A549 (cell line): ENCODE data around the gene ZBTB42. TPM values are rescaled to one million over a fixed set of nuclear protein-coding genes. Genes with fewer than 3 reads are reported as not detected.

ENCODE experiments used
- ATAC-seq, 2 experiments: fragments of 200-7000 bp in 1 of 2; fragments of >200 bp in 1 of 2; cut with Nextera tagmentation in 1 of 2; cut with Tn5 transposase in 1 of 2; 3 replicates each; pipeline versions ENCODE4 v1.8.0 to v1.9.1; 2018 to 2020; ENCODE audit warnings: mild to moderate bottlenecking in 1 of 2, moderate library complexity in 1 of 2
- CTCF ChIA-PET: fragments of 300-600 bp; sonication (Branson Sonifier 250); formaldehyde crosslinking; extraction: SDS; loops from one replicate; lab custom pipeline; 2021; ENCODE audit warnings: antibody characterized with exemption, inconsistent platforms; lab: Yijun Ruan, JAX
- POLR2A ChIA-PET: fragments of 350-600 bp; formaldehyde crosslinking; extraction: SDS; loops from one replicate; lab custom pipeline; 2021; ENCODE audit warnings: antibody characterized with exemption, inconsistent platforms; lab: Yijun Ruan, JAX
- DNase-seq, 2 experiments: peaks; one replicate each; pipeline versions ENCODE4 v3.0.0 to v3.0.0-alpha.2; 2011 to 2016; ENCODE audit warnings: low read depth in 1 of 2, low spot score in 1 of 2
- FAIRE-seq: peaks from 2 replicates; lab custom pipeline; 2011; peaks lifted over from hg19 to GRCh38; lab: Jason Lieb, UNC
- H3K27ac ChIP-seq, 2 experiments: fragments of >200 bp; sonication (Bioruptor Twin); formaldehyde crosslinking; 3 replicates each; pipeline ENCODE4 v1.5.1; 2016 to 2017
- H3K4me1 ChIP-seq: fragments of >200 bp; sonication (Bioruptor Twin); formaldehyde crosslinking; 3 replicates; pipeline ENCODE4 v1.6.1; 2016
- H3K4me2 ChIP-seq: fragments of >200 bp; sonication (Bioruptor Twin); formaldehyde crosslinking; 3 replicates; pipeline ENCODE4 v1.6.1; 2016
- H3K4me3 ChIP-seq: fragments of >200 bp; sonication (Bioruptor Twin); formaldehyde crosslinking; 3 replicates; pipeline ENCODE4 v1.5.1; 2016
- H3K9me3 ChIP-seq: fragments of >200 bp; sonication (Bioruptor Twin); formaldehyde crosslinking; 3 replicates; pipeline ENCODE4 v1.6.1; 2016
- ATOH8 ChIP-seq: fragments of 250-450 bp; sonication (Bioruptor Pico); IDR thresholded peaks from 2 replicates; pipeline ENCODE4 v1.5.0; 2020; ENCODE audit warnings: low read depth, mild to moderate bottlenecking, moderate library complexity
- CBX2 ChIP-seq: fragments of 200-600 bp; sonication (generic); IDR thresholded peaks from 2 replicates; pipeline ENCODE4 v1.6.1; 2016; ENCODE audit warnings: low read depth, mild to moderate bottlenecking, borderline replicate concordance
- CEBPB ChIP-seq, 2 experiments: fragments of >200 bp in 1 of 2; sonication (Bioruptor Twin) in 1 of 2; formaldehyde crosslinking in 1 of 2; IDR thresholded peaks; 2 replicates each; pipeline ENCODE4 v1.6.1; 2012 to 2016
- CHD2 ChIP-seq: fragments of 150-350 bp; IDR thresholded peaks from 2 replicates; pipeline ENCODE4 v1.6.1; 2014; ENCODE audit warnings: low read length; ENCODE audit not compliant: partially characterized antibody
- CHD4 ChIP-seq: fragments of 200-600 bp; sonication (generic); IDR thresholded peaks from 2 replicates; pipeline ENCODE4 v1.6.1; 2016; ENCODE audit warnings: antibody characterized with exemption, mild to moderate bottlenecking, borderline replicate concordance
- E2F6 ChIP-seq: IDR thresholded peaks from 2 replicates; pipeline ENCODE4 v1.6.1; 2012; ENCODE audit warnings: low read depth, borderline replicate concordance
- EHMT2 ChIP-seq: fragments of 200-600 bp; sonication (generic); IDR thresholded peaks from 2 replicates; pipeline ENCODE4 v1.6.1; 2016; ENCODE audit warnings: antibody characterized with exemption, low read depth, mild to moderate bottlenecking, moderate library complexity
- EP300 ChIP-seq, 2 experiments: fragments of >200 bp; sonication (Bioruptor Twin); formaldehyde crosslinking; IDR thresholded peaks; 2 replicates in 1 of 2; 3 replicates in 1 of 2; pipeline ENCODE4 v1.6.1; 2016 to 2017
- FOSB ChIP-seq: fragments of 250-450 bp; sonication (Bioruptor Pico); IDR thresholded peaks from 2 replicates; pipeline ENCODE4 v1.5.0; 2020; ENCODE audit warnings: mild to moderate bottlenecking, moderate library complexity
- GATA3 ChIP-seq: IDR thresholded peaks from 2 replicates; pipeline ENCODE4 v1.6.1; 2012; ENCODE audit warnings: borderline replicate concordance
- HEYL ChIP-seq: fragments of 250-450 bp; sonication (Bioruptor Pico); IDR thresholded peaks from 2 replicates; pipeline ENCODE4 v1.8.0; 2021; ENCODE audit warnings: mild to moderate bottlenecking, moderate library complexity
- HOXB13 ChIP-seq: fragments of 250-450 bp; sonication (Bioruptor Pico); IDR thresholded peaks from 2 replicates; pipeline ENCODE4 v1.5.0; 2020; ENCODE audit warnings: low read depth, mild to moderate bottlenecking, moderate library complexity
- MAX ChIP-seq: IDR thresholded peaks from 2 replicates; pipeline ENCODE4 v1.6.1; 2012
- MAZ ChIP-seq: fragments of 150-350 bp; IDR thresholded peaks from 2 replicates; pipeline ENCODE4 v1.6.1; 2014; ENCODE audit warnings: antibody characterized with exemption, low read depth, low read length, borderline replicate concordance
- RARB ChIP-seq: fragments of 250-450 bp; sonication (Bioruptor Pico); IDR thresholded peaks from 2 replicates; pipeline ENCODE4 v1.8.0; 2021; ENCODE audit warnings: mild to moderate bottlenecking, moderate library complexity
- REST ChIP-seq: fragments of 200-600 bp; sonication (generic); IDR thresholded peaks from 2 replicates; pipeline ENCODE4 v1.6.1; 2016; ENCODE audit warnings: antibody characterized with exemption, mild to moderate bottlenecking, moderate library complexity
- SREBF2 ChIP-seq: fragments of 450-650 bp; IDR thresholded peaks from 2 replicates; pipeline ENCODE4 v1.6.1; 2014; ENCODE audit warnings: mild to moderate bottlenecking, moderate library complexity
- ZC3H11A ChIP-seq: fragments of 450-650 bp; IDR thresholded peaks from 2 replicates; pipeline ENCODE4 v1.6.1; 2014; ENCODE audit warnings: antibody characterized with exemption, mild to moderate bottlenecking
- ZNF302 ChIP-seq: fragments of 250-450 bp; sonication (Bioruptor Pico); IDR thresholded peaks from 2 replicates; pipeline ENCODE4 v1.9.0; 2021; ENCODE audit warnings: inconsistent platforms, mild to moderate bottlenecking, moderate library complexity
- ZSCAN20 ChIP-seq: fragments of 250-450 bp; sonication (Bioruptor Pico); IDR thresholded peaks from 2 replicates; pipeline ENCODE4 v1.8.0; 2022; ENCODE audit warnings: mild to moderate bottlenecking, moderate library complexity
- WGBS: methylation state at CpG from one replicate; pipeline ENCODE4 v1.1.6; 2017; ENCODE audit errors: missing lambda C conversion rate; 5-methylcytosine and 5-hydroxymethylcytosine counted together
- polyA plus RNA-seq, 4 experiments: library from polyadenylated mRNA; depleted of rRNA in 3 of 4; stranded (reverse); fragments of >200 nt; fragmentation: RNase III in 1 of 4; extraction: RNeasy Plus Mini Kit Qiagen cat#74134 plus additional on column Dnase treatment in 1 of 4; gene quantifications; 2 replicates in 3 of 4; 3 replicates in 1 of 4; pipeline ENCODE4 v1.2.3, GENCODE V29; 2011 to 2017

The ZBTB42 gene
- polyA plus RNA-seq, 2 of the 4 experiments (the other 2 are of a cell fraction): 1.6 to 2.6 TPM

- Histone ChIP-seq H3K9me3 (no peaks in the 10 kb centered on the region), H3K4me1 (peaks cover 42% of the 10 kb centered on the region), H3K4me2 (peak overlapping the region; percentile 13; the same call in 1 of the 3 replicates), H3K27ac (0 out of 6 replicates have a peak overlapping the region, but pooled peaks of 1 of the 2 experiments have one; percentile 71), H3K4me3 (no peak overlapping the region)
- 80% methylated on average over 10 of the region's 15 CpGs for WGBS
- FAIRE-seq (no peak), DNase-seq (no peak), ATAC-seq (no peak)
- TF ChIP-seq MAZ (no peak), CBX2 (no peak), HEYL (CRISPR knock-in tag) (no peak), SREBF2 (no peak), HOXB13 (CRISPR knock-in tag) (no peak), CHD2 (no peak), ZSCAN20 (no peak), MAX (no peak), EHMT2 (no peak), FOSB (CRISPR knock-in tag) (no peak), REST (no peak), CHD4 (no peak), E2F6 (no peak), ATOH8 (no peak), CEBPB (IDR thresholded peaks at IDR 0.05) (no peak), RARB (CRISPR knock-in tag) (no peak), ZNF302 (CRISPR knock-in tag) (no peak), EP300 (IDR thresholded peaks at IDR 0.05) (no peak)
- ChIA-PET POLR2A (no interaction called here), CTCF (interaction anchor here (0.9 to 1.8 kb wide), 3 partner anchors 17 to 255 kb away, joined by 3 to 9 read pairs (median 4); no protein-coding TSS in a partner anchor)
These were observed 3.1 kb downstream of the ZBTB42 start for GRCh38 chr14:104803912-104804410.

GRCh38 chr14:104804481-104805325 lies 3.8 kb downstream of the ZBTB42 start:
- no peaks in the 10 kb centered on the region for H3K9me3 ChIP-seq
- no peak overlapping the region for H3K4me3 ChIP-seq
- H3K27ac ChIP-seq: peak overlapping the region in 1 of 2 experiments; percentile 71; a peak in 3 of 6 replicates
- peak in 1 of 2 experiments; percentile 10; a peak in 3 of 6 replicates for ATAC-seq
- H3K4me1 ChIP-seq: peaks cover 41% of the 10 kb centered on the region
- CTCF ChIA-PET: interaction anchor here (1.0 to 2.2 kb wide), 4 partner anchors 16 to 241 kb away, joined by 3 to 9 read pairs (median 6); no protein-coding TSS in a partner anchor
- peak overlapping the region; percentile 32 for H3K4me2 ChIP-seq
- TF ChIP-seq GATA3 (no peak), CHD2 (no peak), MAX (no peak), ZC3H11A (no peak)
- no peak for FAIRE-seq
- DNase-seq: no peak
- POLR2A ChIA-PET: no interaction called here
- WGBS: 82% methylated on average over 18 of the region's 18 CpGs
